Measurements from ENCODE around the gene TLK1. TPM values are rescaled to one million over a fixed set of nuclear protein-coding genes. Genes with fewer than 3 reads are reported as not detected.

Gene TLK1
- total RNA-seq (2021) (79.1 and 86.8 TPM in 2 replicates), Bru-seq, nascent RNA (percentile 93 among the genes with signal in this experiment), BruChase-seq, experiment 1, labeled RNA remaining after a 2-hour chase (percentile 85 among the genes with signal in this experiment), BruChase-seq, experiment 2, labeled RNA remaining after a 6-hour chase (percentile 81 among the genes with signal in this experiment)
- long read RNA-seq, full-length matches to known transcripts: 33 of 52 reads
- long read RNA-seq, partial matches to known transcripts: 9 of 52 reads
- long read RNA-seq, other reads (novel, unspliced or antisense): 10 of 52 reads

- BruUV-seq (replicated peaks): no TSS peak
- Histone ChIP-seq H3K4me1 (ENCODE audit: insufficient read depth, low read length, poor library complexity, severe bottlenecking) (peaks cover 59% of the 10 kb centered on the region), H3K27me3 (replicated peaks; ENCODE audit: insufficient read depth, low read depth, low read length, poor library complexity) (no peaks in the 10 kb centered on the region), H3K9me3 (ENCODE audit: low read depth, low read length, poor library complexity, severe bottlenecking) (no peaks in the 10 kb centered on the region), H3K27ac (ENCODE audit: low read depth, low read length, poor library complexity, severe bottlenecking) (peak within 1 kb of the TSS; percentile 99), H3K4me3 (ENCODE audit: low read depth, low read length, poor library complexity, severe bottlenecking) (peak within 1 kb of the TSS; percentile 74), H3K36me3 (ENCODE audit: insufficient read depth, low read length, poor library complexity, severe bottlenecking) (no peaks in the 10 kb centered on the region)
- CTCF ChIA-PET: interaction anchor here (0.5 kb wide), 1 partner anchor 197 kb away, joined by 3 read pairs; no protein-coding TSS in a partner anchor
- intact Hi-C loops (cut with micrococcal nuclease; ENCODE audit: unreplicated experiment): loop anchor here (2.0 to 5.0 kb wide), 2 partner anchors 256 to 272 kb away; partner anchors contain the start of genes DCAF17 and METTL8
- POLR2A ChIA-PET (ENCODE audit: low non-redundant PET): interaction anchor here (0.7 kb wide), 1 partner anchor 167 kb away, joined by 6 read pairs; no protein-coding TSS in a partner anchor
- DNase-seq (ENCODE audit: low spot score): peak; percentile 84
- TF ChIP-seq EZH2 (IDR thresholded peaks at IDR 0.05; ENCODE audit: borderline replicate concordance, low read depth, low read length, poor library complexity, severe bottlenecking): no peak
- TF ChIP-seq CTCF (conservative IDR thresholded peaks at IDR 0.05; ENCODE audit: low read depth, low read length): no peak
Measured at GRCh38 chr2:171160119-171160955, at the start of gene TLK1. Gene TLK1, minus strand, starts transcription at chr2:171160893. Its CDS starts 465 bp downstream, at chr2:171160428.

GRCh38 chr2:171210216-171210863 lies 49.6 kb upstream of the TLK1 start:
- no peaks in the 10 kb centered on the region for H3K9me3 ChIP-seq (ENCODE audit: low read depth, low read length, poor library complexity, severe bottlenecking)
- H3K27ac ChIP-seq (ENCODE audit: low read depth, low read length, poor library complexity, severe bottlenecking): no peak overlapping the region
- ChIA-PET CTCF (no interaction called here), POLR2A (ENCODE audit: low non-redundant PET) (no interaction called here)
- TF ChIP-seq EZH2 (IDR thresholded peaks at IDR 0.05; ENCODE audit: borderline replicate concordance, low read depth, low read length, poor library complexity, severe bottlenecking) (no peak), CTCF (conservative IDR thresholded peaks at IDR 0.05; ENCODE audit: low read depth, low read length) (no peak)
- H3K36me3 ChIP-seq (ENCODE audit: insufficient read depth, low read length, poor library complexity, severe bottlenecking): no peaks in the 10 kb centered on the region
- intact Hi-C loops (cut with micrococcal nuclease; ENCODE audit: unreplicated experiment): no loop called here
- no peaks in the 10 kb centered on the region for H3K4me1 ChIP-seq (ENCODE audit: insufficient read depth, low read length, poor library complexity, severe bottlenecking)
- DNase-seq (ENCODE audit: low spot score): no peak
- H3K4me3 ChIP-seq (ENCODE audit: low read depth, low read length, poor library complexity, severe bottlenecking): no peak overlapping the region
- no TSS peak for BruUV-seq (replicated peaks)
- no peaks in the 10 kb centered on the region for H3K27me3 ChIP-seq (replicated peaks; ENCODE audit: insufficient read depth, low read depth, low read length, poor library complexity)

- no TSS peak for BruUV-seq (replicated peaks)
- ChIA-PET POLR2A (ENCODE audit: low non-redundant PET) (no interaction called here), CTCF (no interaction called here)
- Histone ChIP-seq H3K27ac (ENCODE audit: low read depth, low read length, poor library complexity, severe bottlenecking) (no peak overlapping the region), H3K36me3 (ENCODE audit: insufficient read depth, low read length, poor library complexity, severe bottlenecking) (no peaks in the 10 kb centered on the region), H3K27me3 (replicated peaks; ENCODE audit: insufficient read depth, low read depth, low read length, poor library complexity) (no peaks in the 10 kb centered on the region), H3K4me3 (ENCODE audit: low read depth, low read length, poor library complexity, severe bottlenecking) (no peak overlapping the region), H3K4me1 (ENCODE audit: insufficient read depth, low read length, poor library complexity, severe bottlenecking) (no peaks in the 10 kb centered on the region), H3K9me3 (ENCODE audit: low read depth, low read length, poor library complexity, severe bottlenecking) (no peaks in the 10 kb centered on the region)
- DNase-seq (ENCODE audit: low spot score): no peak
- no peak for TF ChIP-seq EZH2 (IDR thresholded peaks at IDR 0.05; ENCODE audit: borderline replicate concordance, low read depth, low read length, poor library complexity, severe bottlenecking)
- intact Hi-C loops (cut with micrococcal nuclease; ENCODE audit: unreplicated experiment): no loop called here
Measured at GRCh38 chr2:171208657-171209056, 48.0 kb upstream of the TLK1 start.
